GM21528 (cell line): ENCODE data around the gene GRAP2.
"Not testable (repeated sequence)": the region's sequence is repeated elsewhere in the genome, so short reads cannot be mapped to it uniquely, and the experiment has no call there.

ENCODE experiments used
- ATAC-seq: cut with Tn5 transposase; IDR thresholded peaks from one replicate; pipeline ENCODE4 v1.9.1; 2021; ENCODE audit warnings: mild to moderate bottlenecking, moderate library complexity; ENCODE audit not compliant: unreplicated experiment, low FRiP score

GRAP2 gene

GRCh38 chr22:39941601-39942000 lies 40.7 kb downstream of the GRAP2 start:
- ATAC-seq = no peak

- ATAC-seq = no peak
These were observed 41.8 kb downstream of the GRAP2 start for GRCh38 chr22:39942439-39943230.

GRCh38 chr22:39943337-39943736 lies 42.5 kb downstream of the GRAP2 start:
- ATAC-seq = no peak

GRCh38 chr22:39943953-39944872 lies 43.3 kb downstream of the GRAP2 start:
- no peak for ATAC-seq

GRCh38 chr22:39946126-39946502 lies 45.2 kb downstream of the GRAP2 start:
- no peak for ATAC-seq

GRCh38 chr22:39946503-39947219 lies 45.8 kb downstream of the GRAP2 start:
- no peak for ATAC-seq

- ATAC-seq = no peak
These were observed 46.6 kb downstream of the GRAP2 start for GRCh38 chr22:39947220-39948216.

GRCh38 chr22:39949964-39950737 lies 49.3 kb downstream of the GRAP2 start:
- ATAC-seq = no peak

GRCh38 chr22:39951603-39952293 lies 50.9 kb downstream of the GRAP2 start:
- ATAC-seq = not testable (repeated sequence)

- ATAC-seq = no peak
These were observed 51.5 kb downstream of the GRAP2 start for GRCh38 chr22:39952347-39952746.

- ATAC-seq = no peak
These were observed 52.2 kb downstream of the GRAP2 start for GRCh38 chr22:39953101-39953500.

- ATAC-seq = no peak
These were observed 53.7 kb downstream of the GRAP2 start for GRCh38 chr22:39954584-39955055.

- ATAC-seq = no peak
These were observed 54.8 kb downstream of the GRAP2 start for GRCh38 chr22:39955675-39956074.

GRCh38 chr22:39956932-39957664 lies 56.2 kb downstream of the GRAP2 start:
- no peak for ATAC-seq

- no peak for ATAC-seq
These were observed 57.3 kb downstream of the GRAP2 start for GRCh38 chr22:39958009-39958711.

- ATAC-seq = no peak
These were observed 58.2 kb downstream of the GRAP2 start for GRCh38 chr22:39958949-39959639.
